GM18861 (cell line): ENCODE data around the gene ATPAF2.

Experiments used
- ATAC-seq: cut with Tn5 transposase; IDR thresholded peaks from one replicate; pipeline ENCODE4 v1.9.1; 2021; ENCODE audit not compliant: unreplicated experiment

ATPAF2 gene

GRCh38 chr17:18040261-18040858, 1.4 kb upstream of the ATPAF2 start:
- ATAC-seq, result no peak

- peak; percentile 19 for ATAC-seq
Measured at GRCh38 chr17:18039535-18040260, 730 bp upstream of the ATPAF2 start.

GRCh38 chr17:18038149-18038850, 668 bp downstream of the ATPAF2 start:
- no peak for ATAC-seq

- ATAC-seq, result no peak
Measured at GRCh38 chr17:18037486-18037885, 1.5 kb downstream of the ATPAF2 start.

GRCh38 chr17:18035704-18036103, 3.3 kb downstream of the ATPAF2 start:
- ATAC-seq, result no peak

- ATAC-seq, result no peak
Measured at GRCh38 chr17:18033442-18034099, 5.4 kb downstream of the ATPAF2 start.

GRCh38 chr17:18031955-18032354, 7.0 kb downstream of the ATPAF2 start:
- ATAC-seq, result no peak

GRCh38 chr17:18028952-18029540, 9.9 kb downstream of the ATPAF2 start:
- ATAC-seq, result no peak

GRCh38 chr17:18028114-18028951, 10.6 kb downstream of the ATPAF2 start:
- no peak for ATAC-seq

GRCh38 chr17:18027280-18027679, 11.7 kb downstream of the ATPAF2 start:
- ATAC-seq, result no peak

- ATAC-seq, result no peak
Measured at GRCh38 chr17:18025945-18026776, 12.8 kb downstream of the ATPAF2 start.

- ATAC-seq, result no peak
Measured at GRCh38 chr17:18025241-18025944, 13.6 kb downstream of the ATPAF2 start.

GRCh38 chr17:18021372-18021771, 17.6 kb downstream of the ATPAF2 start:
- no peak for ATAC-seq

GRCh38 chr17:18020971-18021370, 18.0 kb downstream of the ATPAF2 start:
- ATAC-seq, result no peak

GRCh38 chr17:18019838-18020154, 19.2 kb downstream of the ATPAF2 start:
- ATAC-seq, result no peak

- ATAC-seq, result no peak
Measured at GRCh38 chr17:18018411-18018921, 20.5 kb downstream of the ATPAF2 start.

- ATAC-seq, result no peak
Measured at GRCh38 chr17:18017958-18018357, 21.0 kb downstream of the ATPAF2 start.

- ATAC-seq, result no peak
Measured at GRCh38 chr17:18016426-18016825, 22.5 kb downstream of the ATPAF2 start.

GRCh38 chr17:18015593-18015992, 23.4 kb downstream of the ATPAF2 start:
- no peak for ATAC-seq
